Lower lobe of right lung (tissue), 2 donors: ENCODE results near the gene PLCD3. TPM values are rescaled to one million over a fixed set of nuclear protein-coding genes. Genes with fewer than 3 reads are reported as not detected.

Experiments
- ATAC-seq, 2 donors: fragments of 200-7000 bp; cut with Tn5 transposase; one replicate each; pipeline ENCODE4 v1.9.1; 2020 to 2022; ENCODE audit warnings: mild to moderate bottlenecking in 2 of 2, moderate library complexity in 2 of 2
- DNase-seq: peaks from one replicate; pipeline ENCODE4 v3.0.0-alpha.2; 2020
- H3K27ac ChIP-seq: fragments of 200-600 bp; one replicate; pipeline ENCODE4 v1.8.0; 2022
- H3K27me3 ChIP-seq: fragments of 200-600 bp; one replicate; pipeline ENCODE4 v1.8.0; 2022; ENCODE audit warnings: low read depth
- H3K36me3 ChIP-seq: fragments of 200-600 bp; one replicate; pipeline ENCODE4 v1.8.0; 2022; ENCODE audit warnings: mild to moderate bottlenecking
- H3K4me1 ChIP-seq: fragments of 200-600 bp; one replicate; pipeline ENCODE4 v1.8.0; 2022
- H3K4me3 ChIP-seq: fragments of 200-600 bp; one replicate; pipeline ENCODE4 v1.8.0; 2022; ENCODE audit warnings: mild to moderate bottlenecking
- H3K9me3 ChIP-seq: fragments of 200-600 bp; one replicate; pipeline ENCODE4 v1.8.0; 2022
- intact Hi-C: fragments of 100-400 bp; cut with DNase I; formaldehyde crosslinking; loops from one replicate; pipeline ENCODE4 v1.11.0; 2022
- total RNA-seq: library from RNA; stranded (reverse); fragmentation: NEBNext Ultra II Directional; extraction: Animal tissue kit (Norgen Biotek cat#: 25700); gene quantifications from one replicate; pipeline ENCODE4 v1.2.1, GENCODE V29; 2021
- TF ChIP-seq, protein P1 (sequence below): fragments of 200-600 bp; IDR thresholded peaks from one replicate; pipeline ENCODE4 v1.8.0; 2022; ENCODE audit warnings: antibody characterized with exemption, mild to moderate bottlenecking
- donor health status: DM: no; HTN: yes; CAD: no; lungs with severe emphysema.

PLCD3 gene
- total RNA-seq, 1 donor from 2014 or later, result 38.3 TPM

DNA sequence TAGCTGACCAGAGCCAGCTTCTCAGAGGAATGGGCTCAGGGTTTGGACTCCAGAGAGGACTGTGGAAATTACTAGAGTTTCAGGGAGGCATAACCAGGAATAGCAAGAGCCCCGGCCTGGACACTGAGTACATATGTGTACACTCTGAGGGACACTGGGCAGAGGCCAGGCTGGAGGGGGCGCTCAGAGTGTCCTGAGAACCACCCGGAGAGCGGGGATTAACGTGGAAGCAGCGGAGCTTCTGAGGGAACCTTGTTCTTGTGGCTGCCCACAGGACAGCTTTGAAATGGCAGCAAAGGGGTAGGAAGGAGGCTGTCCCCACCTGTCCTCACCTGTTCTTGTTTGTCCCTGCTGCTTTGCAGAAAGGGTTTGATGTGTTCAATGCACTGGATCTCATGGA is 27.8 kb downstream of the PLCD3 start:
- Histone ChIP-seq H3K9me3 (no peaks in the 10 kb centered on the region), H3K36me3 (peaks cover 89% of the 10 kb centered on the region), H3K27ac (no peak overlapping the region), H3K4me3 (no peak overlapping the region), H3K27me3 (no peaks in the 10 kb centered on the region), H3K4me1 (no peaks in the 10 kb centered on the region)
- TF ChIP-seq, protein P1, sequence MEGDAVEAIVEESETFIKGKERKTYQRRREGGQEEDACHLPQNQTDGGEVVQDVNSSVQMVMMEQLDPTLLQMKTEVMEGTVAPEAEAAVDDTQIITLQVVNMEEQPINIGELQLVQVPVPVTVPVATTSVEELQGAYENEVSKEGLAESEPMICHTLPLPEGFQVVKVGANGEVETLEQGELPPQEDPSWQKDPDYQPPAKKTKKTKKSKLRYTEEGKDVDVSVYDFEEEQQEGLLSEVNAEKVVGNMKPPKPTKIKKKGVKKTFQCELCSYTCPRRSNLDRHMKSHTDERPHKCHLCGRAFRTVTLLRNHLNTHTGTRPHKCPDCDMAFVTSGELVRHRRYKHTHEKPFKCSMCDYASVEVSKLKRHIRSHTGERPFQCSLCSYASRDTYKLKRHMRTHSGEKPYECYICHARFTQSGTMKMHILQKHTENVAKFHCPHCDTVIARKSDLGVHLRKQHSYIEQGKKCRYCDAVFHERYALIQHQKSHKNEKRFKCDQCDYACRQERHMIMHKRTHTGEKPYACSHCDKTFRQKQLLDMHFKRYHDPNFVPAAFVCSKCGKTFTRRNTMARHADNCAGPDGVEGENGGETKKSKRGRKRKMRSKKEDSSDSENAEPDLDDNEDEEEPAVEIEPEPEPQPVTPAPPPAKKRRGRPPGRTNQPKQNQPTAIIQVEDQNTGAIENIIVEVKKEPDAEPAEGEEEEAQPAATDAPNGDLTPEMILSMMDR, result no peak
- ATAC-seq (no peak), DNase-seq (no peak)
- intact Hi-C loops, result no loop called here

GRCh38 chr17:45104029-45104428 is 28.3 kb downstream of the PLCD3 start:
- no peaks in the 10 kb centered on the region for H3K27me3 ChIP-seq
- H3K36me3 ChIP-seq, result peaks cover 94% of the 10 kb centered on the region
- H3K4me1 ChIP-seq, result peaks cover under 1% of the 10 kb centered on the region
- DNase-seq (no peak), ATAC-seq (no peak)
- TF ChIP-seq, protein P1, result no peak
- H3K4me3 ChIP-seq, result no peak overlapping the region
- intact Hi-C loops, result no loop called here
- no peak overlapping the region for H3K27ac ChIP-seq
- no peaks in the 10 kb centered on the region for H3K9me3 ChIP-seq

GRCh38 chr17:45103269-45103795 is 29.0 kb downstream of the PLCD3 start:
- no peaks in the 10 kb centered on the region for H3K27me3 ChIP-seq
- peaks cover 98% of the 10 kb centered on the region for H3K36me3 ChIP-seq
- intact Hi-C loops, result no loop called here
- TF ChIP-seq, protein P1, result no peak
- no peak overlapping the region for H3K4me3 ChIP-seq
- DNase-seq (no peak), ATAC-seq (no peak)
- H3K4me1 ChIP-seq, result peaks cover 8% of the 10 kb centered on the region
- H3K9me3 ChIP-seq, result no peaks in the 10 kb centered on the region
- H3K27ac ChIP-seq, result no peak overlapping the region

- TF ChIP-seq, protein P1, result no peak
- Histone ChIP-seq H3K4me3 (no peak overlapping the region), H3K4me1 (peaks cover 10% of the 10 kb centered on the region), H3K27me3 (no peaks in the 10 kb centered on the region), H3K27ac (no peak overlapping the region), H3K9me3 (no peaks in the 10 kb centered on the region), H3K36me3 (peaks cover 98% of the 10 kb centered on the region)
- intact Hi-C loops, result no loop called here
- ATAC-seq, result no peak
- DNase-seq, result no peak
These were observed 29.5 kb downstream of the PLCD3 start for GRCh38 chr17:45102856-45103255.

DNA sequence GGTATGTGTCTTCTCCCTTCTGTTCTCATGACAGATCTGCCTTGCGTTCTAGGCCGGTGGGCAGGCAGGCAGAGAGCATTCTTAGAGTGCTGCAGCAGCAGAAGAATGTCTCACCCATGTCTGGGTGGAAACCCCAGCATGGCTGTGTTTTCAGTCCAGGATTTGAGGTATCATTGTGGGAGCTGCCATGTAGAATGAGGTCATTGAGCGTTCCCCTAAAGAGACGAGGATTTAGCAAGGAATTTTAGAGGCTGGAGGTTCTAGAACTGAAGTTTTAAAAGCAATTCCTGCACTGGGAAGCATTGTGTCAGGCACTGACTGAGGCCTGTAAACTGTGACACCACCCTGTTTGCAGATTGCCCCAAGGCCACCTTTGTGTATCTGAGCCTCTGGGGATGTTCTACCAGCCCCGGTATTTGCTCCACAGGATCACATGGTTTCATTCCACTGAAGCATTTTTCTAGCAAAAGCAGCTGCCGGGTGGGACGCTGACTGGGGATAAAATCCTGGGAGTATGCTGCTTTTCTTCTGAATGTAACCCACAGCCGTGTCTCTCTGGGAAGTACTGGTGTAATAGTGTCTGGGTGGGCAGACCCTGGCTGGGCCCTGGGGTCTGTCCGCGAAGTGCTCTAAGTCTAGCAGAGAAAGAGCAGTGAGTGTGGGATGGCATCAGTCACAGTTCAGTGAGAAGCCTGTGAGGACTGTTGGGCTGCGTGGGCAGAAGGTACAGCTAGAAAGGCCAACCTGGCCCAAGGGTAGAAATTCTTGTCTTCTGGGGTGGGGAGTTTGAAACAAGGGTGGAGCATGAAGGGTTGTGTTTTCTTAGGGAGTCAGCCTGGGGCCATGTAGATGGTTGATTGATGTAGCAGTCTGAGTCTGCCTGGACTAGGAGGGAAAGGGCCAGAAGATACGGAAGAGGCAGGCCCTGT is 30.2 kb downstream of the PLCD3 start:
- Histone ChIP-seq H3K36me3 (peaks cover 98% of the 10 kb centered on the region), H3K27ac (no peak overlapping the region), H3K9me3 (no peaks in the 10 kb centered on the region), H3K4me1 (peaks cover 10% of the 10 kb centered on the region), H3K27me3 (no peaks in the 10 kb centered on the region), H3K4me3 (no peak overlapping the region)
- ATAC-seq, result no peak
- intact Hi-C loops, result no loop called here
- TF ChIP-seq, protein P1, result no peak
- DNase-seq, result no peak
